Lung (tissue), 12 donors: ENCODE measurements around the gene PPARGC1A. TPM values are rescaled to one million over a fixed set of nuclear protein-coding genes. Genes with fewer than 3 reads are reported as not detected.

Experiments used
- ATAC-seq: fragments of 200-7000 bp; cut with Tn5 transposase; one replicate; pipeline ENCODE4 v1.9.1; 2020; ENCODE audit warnings: moderate number of reproducible peaks; ENCODE audit not compliant: insufficient read depth, low FRiP score
- DNase-seq, 3 donors: peaks; one replicate each; pipeline ENCODE4 v3.0.0-alpha.2; 2013 to 2017
- H3K27ac ChIP-seq, 2 donors: one replicate each; pipeline ENCODE4 v1.5.1; 2013; ENCODE audit warnings: mild to moderate bottlenecking in 2 of 2, moderate library complexity in 2 of 2, control low read depth in 1 of 2, inconsistent platforms in 1 of 2, low read depth in 1 of 2, low read length in 1 of 2
- H3K27me3 ChIP-seq, 3 donors: one replicate each; pipeline ENCODE4 v1.5.1; 2013; ENCODE audit warnings: low read length in 2 of 3; ENCODE audit not compliant: control insufficient read depth in 3 of 3, insufficient read depth in 3 of 3
- H3K36me3 ChIP-seq, 4 donors: one replicate each; pipeline ENCODE4 v1.5.1; 2013; ENCODE audit warnings: low read length in 4 of 4, mild to moderate bottlenecking in 1 of 4, moderate library complexity in 1 of 4; ENCODE audit not compliant: control insufficient read depth in 4 of 4, insufficient read depth in 4 of 4
- H3K4me1 ChIP-seq, 5 donors: one replicate each; pipeline ENCODE4 v1.5.1; 2013; ENCODE audit warnings: low read length in 5 of 5, mild to moderate bottlenecking in 2 of 5, moderate library complexity in 1 of 5; ENCODE audit not compliant: control insufficient read depth in 5 of 5, insufficient read depth in 5 of 5
- H3K4me3 ChIP-seq: one replicate; pipeline ENCODE4 v1.5.1; 2013; ENCODE audit warnings: mild to moderate bottlenecking, control low read depth, moderate library complexity
- H3K9ac ChIP-seq, 2 donors: one replicate each; pipeline ENCODE4 v1.5.1; 2013; ENCODE audit warnings: low read length in 2 of 2, control low read depth in 1 of 2; ENCODE audit not compliant: insufficient read depth in 1 of 2
- H3K9me3 ChIP-seq, 4 donors: one replicate each; pipeline ENCODE4 v1.5.1; 2013; ENCODE audit warnings: low read length in 3 of 4, mild to moderate bottlenecking in 1 of 4, moderate library complexity in 1 of 4; ENCODE audit not compliant: control insufficient read depth in 4 of 4, insufficient read depth in 3 of 4
- CTCF ChIP-seq: IDR thresholded peaks from 2 replicates; pipeline ENCODE4 v1.5.1; 2012; ENCODE audit warnings: mild to moderate bottlenecking; ENCODE audit errors: control extremely low read depth, extremely low read depth
- WGBS, 2 donors: extraction: QIAGEN DNeasy Blood & Tissue Kit; methylation state at CpG; one replicate each; pipeline ENCODE4 v1.1.7; 2013; 5-methylcytosine and 5-hydroxymethylcytosine counted together
- polyA plus RNA-seq, 2 donors: library from polyadenylated mRNA; stranded (reverse); fragments of 200-250 nt; gene quantifications; one replicate each; pipeline ENCODE4 v1.2.1, GENCODE V29; 2013
- total RNA-seq, 2 donors: library from RNA; depleted of rRNA in 1 of 2; stranded (reverse); fragments of >200 nt in 1 of 2; gene quantifications; one replicate each; pipeline ENCODE4 v1.2.1, GENCODE V29; 2014 to 2021
- donor health status: control.
- donor health status: control.
- donor health status: Bipolar disorder and iron deficiency.
- donor health status: healthy.
- donor health status: DM: yes; HTN: yes; CAD: no.

The PPARGC1A gene
- total and polyA plus RNA-seq, 4 donors: 1.1 to 17.9 (median 5.1) TPM

- Histone ChIP-seq H3K4me3 (no peak overlapping the region), H3K27me3 (no peaks in the 10 kb centered on the region), H3K9me3 (no peaks in the 10 kb centered on the region), H3K27ac (peak overlapping the region in 1 of 2 donors; percentile 95), H3K4me1 (peaks cover 3 to 34% (median 8%) of the 10 kb centered on the region in 5 donors), H3K9ac (peak overlapping the region in 1 of 2 donors; percentile 82), H3K36me3 (no peaks in the 10 kb centered on the region)
- 14 to 26% methylated on average over 9 of the region's 9 CpGs for WGBS, 2 donors
- DNase-seq (peak in 2 of 3 donors; percentile 42 to 53), ATAC-seq (no peak)
- TF ChIP-seq CTCF: no peak
Observed at GRCh38 chr4:23890369-23891063, 669 bp upstream of the PPARGC1A start.

GRCh38 chr4:23889391-23889790 lies 456 bp downstream of the PPARGC1A start:
- ATAC-seq (no peak), DNase-seq (peak in 1 of 3 donors; percentile 59)
- 6 to 16% methylated on average over 3 of the region's 3 CpGs for WGBS, 2 donors
- no peaks in the 10 kb centered on the region for H3K9me3 ChIP-seq
- no peaks in the 10 kb centered on the region for H3K27me3 ChIP-seq
- peaks cover 3 to 34% (median 8%) of the 10 kb centered on the region in 5 donors for H3K4me1 ChIP-seq
- TF ChIP-seq CTCF: no peak
- H3K4me3 ChIP-seq: peak overlapping the region; percentile 18
- H3K9ac ChIP-seq: peak overlapping the region; percentile 29 to 82
- peak overlapping the region; percentile 76 to 83 for H3K27ac ChIP-seq
- no peaks in the 10 kb centered on the region for H3K36me3 ChIP-seq

- ATAC-seq: peak; percentile 32
- peak overlapping the region; percentile 83 to 85 for H3K27ac ChIP-seq
Observed at GRCh38 chr4:23888421-23889319, 1.2 kb downstream of the PPARGC1A start.

More at GRCh38 chr4:23888421-23889319, 1.2 kb downstream of the PPARGC1A start:
- Histone ChIP-seq H3K36me3 (no peaks in the 10 kb centered on the region), H3K4me1 (peaks cover 3 to 34% (median 6%) of the 10 kb centered on the region in 5 donors), H3K9ac (peak overlapping the region; percentile 44 to 82), H3K4me3 (peak overlapping the region; percentile 55), H3K27me3 (no peaks in the 10 kb centered on the region), H3K9me3 (no peaks in the 10 kb centered on the region)
- TF ChIP-seq CTCF: no peak
- 10 to 20% methylated on average over 25 of the region's 25 CpGs for WGBS, 2 donors
- DNase-seq: peak; percentile 50 to 80 (median 79)
